Measurements from ENCODE around the gene DLGAP4. TPM values are rescaled to one million over a fixed set of nuclear protein-coding genes. Genes with fewer than 3 reads are reported as not detected.
A peak's percentile ranks its signal among the peaks of the same experiment; 100 is the strongest.

The DLGAP4 gene
- total and polyA plus RNA-seq, 2 of the 13 experiments (the other 11 are each of a cell fraction or from before 2014, with no cell fraction given) = 15.2 to 26.7 TPM

GRCh38 chr20:36439731-36440072 lies 133.6 kb downstream of the DLGAP4 start (continued):
- no peak for TF ChIP-seq NFAT5 (CRISPR knock-in tag; IDR thresholded peaks at IDR 0.05)
- 0 out of 2 replicates have a peak, but pooled peaks have one; percentile 37 for TF ChIP-seq ZNF605 (CRISPR knock-in tag; IDR thresholded peaks at IDR 0.05)
- TF ChIP-seq ZNF609 (CRISPR knock-in tag; IDR thresholded peaks at IDR 0.05; ENCODE audit: borderline replicate concordance) = no peak
- no peak for TF ChIP-seq MAZ (IDR thresholded peaks at IDR 0.05; ENCODE audit: borderline replicate concordance, low read depth, low read length)
- TF ChIP-seq MAZ (CRISPR knock-in tag; IDR thresholded peaks at IDR 0.05; ENCODE audit: low read depth) = 0 out of 2 replicates have a peak, but pooled peaks have one; percentile 7
- TF ChIP-seq ARNT2 (CRISPR knock-in tag; IDR thresholded peaks at IDR 0.05; ENCODE audit: low read depth) = no peak
- no peak for TF ChIP-seq ZNF552 (CRISPR knock-in tag; IDR thresholded peaks at IDR 0.05; ENCODE audit: borderline replicate concordance)
- peak; percentile 95; the same call in 1 of the 2 replicates for TF ChIP-seq FOXO4 (CRISPR knock-in tag; conservative IDR thresholded peaks at IDR 0.05)
- TF ChIP-seq ZNF558 (CRISPR knock-in tag; IDR thresholded peaks at IDR 0.05; ENCODE audit: borderline replicate concordance) = no peak
- 0 out of 2 replicates have a peak, but pooled peaks have one; percentile 14 for TF ChIP-seq MTA1 (CRISPR knock-in tag; IDR thresholded peaks at IDR 0.05; ENCODE audit: borderline replicate concordance)
- 0 out of 2 replicates have a peak, but pooled peaks have one; percentile 0 for TF ChIP-seq IRF9 (CRISPR knock-in tag; IDR thresholded peaks at IDR 0.05; ENCODE audit: borderline replicate concordance)
- TF ChIP-seq HNF4G (IDR thresholded peaks at IDR 0.05; ENCODE audit: borderline replicate concordance, low read depth, low read length) = no peak
- TF ChIP-seq HNF4G (CRISPR knock-in tag; IDR thresholded peaks at IDR 0.05; ENCODE audit: borderline replicate concordance, low read depth) = 0 out of 2 replicates have a peak, but pooled peaks have one; percentile 7
- no peak for TF ChIP-seq KLF13 (CRISPR knock-in tag; IDR thresholded peaks at IDR 0.05)
- TF ChIP-seq FOXC1 (CRISPR knock-in tag; IDR thresholded peaks at IDR 0.05; ENCODE audit: borderline replicate concordance) = peak; percentile 78
- TF ChIP-seq NRL (CRISPR knock-in tag; IDR thresholded peaks at IDR 0.05; ENCODE audit: borderline replicate concordance) = 0 out of 2 replicates have a peak, but pooled peaks have one; percentile 57

All from HepG2 (cell line).